Activated T-cell treated with anti-CD3 and anti-CD28 coated beads, Interleukin-2, amount 50 U/mL, for 1 hour (primary cell): Measurements from ENCODE around the gene ALOX5.
A peak's percentile ranks its signal among the peaks of the same experiment; 100 is the strongest.
"Not testable (repeated sequence)": the region's sequence is repeated elsewhere in the genome, so short reads cannot be mapped to it uniquely, and the experiment has no call there.

Experiments
- DNase-seq: peaks from one replicate; pipeline ENCODE4 v3.0.0-alpha.2; 2020

ALOX5 gene

GRCh38 chr10:45408421-45409319 lies 34.7 kb downstream of the ALOX5 start:
- DNase-seq = no peak

- not testable (repeated sequence) for DNase-seq
Measured at GRCh38 chr10:45409347-45409746, 35.3 kb downstream of the ALOX5 start.

DNA sequence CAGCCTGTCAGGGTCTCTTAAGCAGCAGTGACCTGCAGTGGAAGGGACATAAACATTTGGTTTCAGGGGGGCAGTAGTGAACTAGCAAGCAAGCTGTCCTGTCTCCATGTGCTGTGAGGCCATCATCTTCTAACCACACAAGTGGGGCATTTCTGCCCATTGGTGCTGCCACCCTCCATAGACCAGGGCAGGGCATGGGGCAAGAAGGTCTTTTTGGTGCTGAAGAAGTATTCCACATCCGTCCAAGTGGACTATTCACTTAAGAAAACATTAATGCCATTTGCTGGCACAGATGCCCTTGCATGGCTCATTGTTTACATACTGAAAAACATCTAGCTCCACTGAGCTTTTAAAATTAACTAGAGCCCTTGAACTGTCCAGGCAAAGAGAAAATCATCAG lies 35.8 kb downstream of the ALOX5 start:
- no peak for DNase-seq

GRCh38 chr10:45410489-45410806 lies 36.4 kb downstream of the ALOX5 start:
- no peak for DNase-seq

- no peak for DNase-seq
Measured at GRCh38 chr10:45410807-45411606, 37.0 kb downstream of the ALOX5 start.

GRCh38 chr10:45411607-45411940 lies 37.6 kb downstream of the ALOX5 start:
- DNase-seq = no peak

DNA sequence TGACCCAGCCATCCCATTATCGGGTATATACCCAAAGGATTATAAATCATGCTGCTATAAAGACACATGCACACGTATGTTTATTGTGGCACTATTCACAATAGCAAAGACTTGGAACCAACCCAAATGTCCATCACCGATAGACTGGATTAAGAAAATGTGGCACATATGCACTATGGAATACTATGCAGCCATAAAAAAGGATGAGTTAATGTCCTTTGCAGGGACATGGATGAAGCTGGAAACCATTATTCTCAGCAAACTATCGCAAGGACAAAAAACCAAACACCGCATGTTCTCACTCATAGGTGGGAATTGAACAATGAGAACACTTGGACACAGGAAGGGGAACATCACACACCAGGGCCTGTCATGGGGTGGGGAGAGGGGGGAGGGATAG lies 41.0 kb downstream of the ALOX5 start:
- DNase-seq = not testable (repeated sequence)

- no peak for DNase-seq
Measured at GRCh38 chr10:45416603-45417002, 42.6 kb downstream of the ALOX5 start.

DNA sequence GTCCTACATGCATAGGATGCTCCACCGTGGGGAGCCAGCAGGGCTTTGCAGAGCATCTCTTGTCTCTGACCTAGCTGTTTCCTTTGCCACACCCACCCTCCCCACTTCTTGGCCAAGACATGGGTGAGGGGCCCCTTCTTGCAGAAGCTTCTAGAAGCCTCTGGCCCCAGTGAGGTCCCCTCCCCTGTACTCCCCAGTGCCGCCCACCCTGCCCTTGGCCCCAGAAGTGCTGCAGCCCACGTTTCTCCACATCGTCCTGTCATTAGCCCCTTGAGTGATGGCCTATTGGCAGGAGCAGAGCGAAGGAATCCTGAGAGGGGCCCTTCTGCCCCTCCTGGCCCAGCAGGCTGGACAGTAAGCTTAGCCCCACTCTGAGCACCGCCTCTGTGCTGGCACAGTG lies 43.7 kb downstream of the ALOX5 start:
- DNase-seq = no peak

- no peak for DNase-seq
Measured at GRCh38 chr10:45418417-45418848, 44.4 kb downstream of the ALOX5 start.

DNA sequence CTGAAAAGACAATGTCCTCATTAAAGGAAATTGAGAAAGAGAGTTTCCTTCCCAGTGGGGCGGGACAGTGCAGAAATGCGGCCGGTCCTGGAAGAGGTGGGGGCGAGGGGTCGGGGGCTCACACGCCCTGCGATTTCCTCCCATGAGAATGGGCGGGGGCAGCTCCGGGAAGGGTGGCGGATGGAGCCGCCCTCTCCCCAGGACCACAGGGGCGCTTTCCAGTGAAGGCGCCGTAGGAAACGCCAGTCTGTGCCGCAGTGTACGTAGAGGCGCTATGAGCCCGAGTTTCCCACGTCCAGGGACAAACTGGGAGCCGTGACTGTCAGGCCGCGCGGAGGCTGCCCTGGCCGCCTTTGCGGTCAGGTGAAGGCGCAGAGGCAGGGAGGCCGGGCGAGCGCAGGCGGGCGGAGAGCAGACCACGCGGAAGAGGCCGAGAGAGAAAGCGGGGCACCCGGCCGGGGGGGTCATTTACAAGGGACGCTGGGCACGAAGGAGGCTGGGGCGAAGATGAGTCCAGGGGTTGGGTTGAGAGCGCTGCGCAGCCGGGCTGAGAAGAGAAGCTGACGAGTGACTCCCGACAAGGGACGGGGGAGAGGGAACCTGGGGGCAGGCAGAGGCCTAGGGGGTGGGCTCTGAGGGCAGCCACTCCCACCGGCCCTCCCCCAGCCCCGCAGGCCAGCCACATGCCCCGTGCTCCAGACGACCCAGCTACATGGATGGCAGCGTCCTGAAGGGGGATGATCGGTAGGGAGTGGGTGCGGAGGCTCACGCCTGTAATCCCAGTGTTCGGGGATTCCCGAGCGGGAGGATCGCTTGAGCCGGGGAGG lies 45.0 kb downstream of the ALOX5 start:
- peak; percentile 63 for DNase-seq

DNA sequence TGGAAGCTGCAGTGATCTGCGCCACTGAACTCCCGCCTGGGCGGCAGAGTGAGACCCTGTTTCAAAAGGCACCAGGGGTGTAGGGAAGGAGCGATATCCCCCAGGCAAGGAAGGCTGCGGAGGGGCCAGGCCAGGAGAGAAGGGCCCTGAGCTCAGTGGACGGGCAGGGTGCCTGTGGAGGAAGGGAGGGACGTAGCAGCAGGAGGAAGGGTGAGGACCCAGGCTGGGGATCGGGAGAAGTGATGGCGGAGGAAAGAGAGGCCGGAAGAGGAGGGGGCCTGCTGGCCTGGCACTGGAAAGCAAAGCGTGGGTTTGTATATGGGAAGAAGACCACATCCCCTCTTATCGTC lies 45.6 kb downstream of the ALOX5 start:
- no peak for DNase-seq

GRCh38 chr10:45420453-45421192 lies 46.6 kb downstream of the ALOX5 start:
- DNase-seq = peak; percentile 64

- peak; percentile 63 for DNase-seq
Measured at GRCh38 chr10:45421221-45422097, 47.4 kb downstream of the ALOX5 start.

DNA sequence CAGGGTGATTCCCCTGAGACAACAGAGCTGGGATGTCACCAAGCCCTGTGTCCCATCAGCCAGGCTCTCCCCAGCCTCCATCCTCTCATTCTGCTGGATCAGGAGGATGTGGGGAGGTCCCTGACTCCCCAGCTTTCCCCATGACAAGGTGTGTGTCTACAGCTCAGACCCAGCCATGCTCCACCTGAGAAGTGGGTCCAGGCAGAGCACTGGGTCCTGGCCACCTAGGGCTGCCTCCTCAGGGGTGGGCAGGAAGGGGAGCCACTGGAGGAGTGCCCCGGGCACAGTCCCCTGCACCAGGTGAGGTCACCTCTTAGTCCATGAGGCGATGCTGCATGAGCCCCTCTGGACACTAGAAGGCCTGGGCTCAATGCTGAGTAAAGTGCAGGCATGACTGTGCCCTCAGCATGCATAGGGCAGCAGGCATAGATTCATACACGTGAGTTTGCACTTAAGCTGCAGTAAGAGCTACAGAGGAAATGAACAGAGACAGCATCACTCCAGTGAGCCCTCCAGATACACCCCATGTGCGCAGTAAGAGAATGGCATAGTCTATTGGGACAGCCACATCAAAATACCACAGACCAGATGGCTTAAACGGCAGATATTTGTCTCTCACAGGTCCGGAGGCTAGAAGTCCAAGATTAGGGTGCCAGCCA lies 48.3 kb downstream of the ALOX5 start:
- DNase-seq = no peak

DNA sequence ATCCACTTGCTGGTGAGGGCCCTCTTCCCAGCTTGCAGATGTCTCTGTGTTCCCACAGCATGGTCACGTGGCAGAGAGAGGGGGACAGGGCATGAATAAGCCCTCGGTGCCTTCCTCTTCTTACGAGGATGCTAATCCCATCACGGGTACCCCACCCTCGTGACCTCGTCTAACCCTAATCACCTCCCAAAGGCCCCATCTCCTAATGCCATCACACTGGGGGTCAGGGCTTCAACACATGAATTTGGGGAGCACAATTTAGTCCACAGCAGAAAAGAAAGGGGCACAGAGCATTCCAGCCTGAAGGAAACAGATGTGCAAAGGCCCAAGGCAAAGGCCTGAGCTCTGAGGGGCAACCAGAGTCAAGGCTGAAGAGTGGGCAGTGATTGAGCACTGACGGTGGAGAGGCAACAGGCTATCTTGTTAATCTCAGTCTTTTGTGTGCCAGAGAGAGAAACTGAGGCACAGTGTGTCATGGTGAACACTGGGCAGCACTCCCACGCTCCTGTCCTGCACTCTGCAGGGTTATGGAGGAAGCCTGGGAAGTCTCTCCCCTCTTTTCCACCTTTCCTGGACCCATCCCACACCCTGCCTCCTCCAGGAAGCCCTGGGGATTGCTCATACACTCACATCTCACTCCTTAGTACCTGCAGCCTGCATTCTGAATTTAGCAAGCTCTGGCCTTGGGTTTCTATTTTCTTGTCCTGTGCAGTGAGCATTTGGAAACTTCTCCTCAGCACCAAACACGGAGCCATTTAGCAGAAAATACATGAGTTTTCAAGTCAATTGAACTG lies 49.0 kb downstream of the ALOX5 start:
- no peak for DNase-seq

GRCh38 chr10:45423976-45424499 lies 50.0 kb downstream of the ALOX5 start:
- no peak for DNase-seq

GRCh38 chr10:45424668-45425404 lies 50.8 kb downstream of the ALOX5 start:
- DNase-seq = no peak
